Measurements from ENCODE around the gene PTRH1.

The PTRH1 gene

DNA sequence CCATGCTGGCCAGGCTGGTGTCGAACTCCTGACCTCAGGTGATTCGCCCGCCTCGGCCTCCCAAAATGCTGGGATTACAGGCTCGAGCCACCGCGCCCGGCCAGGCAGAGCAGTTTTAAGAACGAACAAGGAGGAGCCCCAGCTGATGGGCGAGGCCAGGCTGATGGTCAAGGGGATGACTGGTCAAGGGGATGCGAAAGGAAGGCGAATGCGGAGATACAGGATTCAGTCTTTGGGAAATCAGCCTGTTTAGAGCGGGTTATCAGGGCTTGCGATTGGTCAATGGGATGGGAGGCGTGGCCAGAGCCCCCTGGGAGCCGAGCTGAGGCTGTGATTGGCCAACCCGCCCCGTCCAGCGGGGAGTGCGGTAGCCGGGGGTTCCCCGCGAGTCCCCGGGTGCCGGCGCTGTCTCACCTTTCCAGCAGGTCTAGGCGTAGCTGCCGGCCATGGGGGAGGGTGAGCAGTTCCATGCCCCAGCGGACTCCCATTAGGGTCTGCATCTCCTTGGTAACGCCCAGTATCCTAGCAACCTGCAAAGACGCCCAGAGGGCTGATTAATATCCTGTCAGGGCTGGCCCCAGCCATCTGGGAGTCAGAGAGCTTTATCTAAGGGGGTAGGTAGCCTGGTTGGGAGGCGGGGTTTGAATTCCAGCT lies 27.1 kb upstream of the PTRH1 start:
- in situ Hi-C loops (cut with MboI; ENCODE audit: low sequenced_read_pairs): no loop called here

- in situ Hi-C loops (cut with MboI; ENCODE audit: low sequenced_read_pairs): no loop called here
These were observed 26.5 kb upstream of the PTRH1 start for GRCh38 chr9:127741831-127742434.

DNA sequence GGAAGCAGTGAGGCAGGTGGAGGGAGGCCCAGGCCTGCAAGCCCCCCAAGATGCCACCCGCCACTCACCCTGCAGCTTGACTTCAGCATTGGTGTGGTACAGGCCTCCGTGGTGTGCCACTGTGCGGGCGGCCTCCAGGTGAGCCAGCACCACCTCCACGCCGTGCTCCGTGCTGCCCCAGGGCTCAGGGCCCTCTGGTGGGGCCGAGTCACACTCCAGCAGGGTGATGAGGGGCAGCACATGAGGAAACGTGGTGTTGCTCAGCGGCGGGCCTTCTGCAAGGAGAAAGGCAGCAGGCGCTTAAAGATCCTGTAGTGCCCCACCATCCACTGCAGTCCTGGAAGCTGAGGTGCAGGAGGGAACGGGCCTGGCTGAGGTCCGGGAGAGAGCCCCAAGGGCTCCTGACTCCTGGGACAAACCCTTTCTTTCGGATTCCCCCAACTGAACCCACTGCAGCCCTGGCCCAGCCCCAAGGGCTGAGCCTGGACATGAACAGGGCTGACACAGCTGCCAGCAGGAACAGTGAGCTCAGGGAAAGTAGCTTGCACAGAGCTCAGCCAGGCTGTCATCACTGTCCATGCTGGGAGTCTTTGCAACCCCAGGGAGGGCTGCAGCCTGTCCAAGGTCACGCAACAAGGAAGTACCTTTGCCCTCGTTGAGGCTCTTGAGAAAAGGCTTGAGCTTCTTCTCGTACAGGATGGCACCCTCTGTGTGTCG lies 24.3 kb upstream of the PTRH1 start:
- in situ Hi-C loops (cut with MboI; ENCODE audit: low sequenced_read_pairs): loop anchor here (5.0 to 10.0 kb wide), 4 partner anchors 43 to 235 kb away; partner anchors contain the start of gene AK1

GRCh38 chr9:127738666-127739065 lies 23.2 kb upstream of the PTRH1 start:
- in situ Hi-C loops (cut with MboI; ENCODE audit: low sequenced_read_pairs): loop anchor here (5.0 to 10.0 kb wide), 4 partner anchors 44 to 234 kb away; partner anchors contain the start of gene AK1

GRCh38 chr9:127735530-127736185 lies 20.2 kb upstream of the PTRH1 start:
- in situ Hi-C loops (cut with MboI; ENCODE audit: low sequenced_read_pairs): loop anchor here (5.0 to 10.0 kb wide), 4 partner anchors 47 to 231 kb away; partner anchors contain the start of gene AK1

DNA sequence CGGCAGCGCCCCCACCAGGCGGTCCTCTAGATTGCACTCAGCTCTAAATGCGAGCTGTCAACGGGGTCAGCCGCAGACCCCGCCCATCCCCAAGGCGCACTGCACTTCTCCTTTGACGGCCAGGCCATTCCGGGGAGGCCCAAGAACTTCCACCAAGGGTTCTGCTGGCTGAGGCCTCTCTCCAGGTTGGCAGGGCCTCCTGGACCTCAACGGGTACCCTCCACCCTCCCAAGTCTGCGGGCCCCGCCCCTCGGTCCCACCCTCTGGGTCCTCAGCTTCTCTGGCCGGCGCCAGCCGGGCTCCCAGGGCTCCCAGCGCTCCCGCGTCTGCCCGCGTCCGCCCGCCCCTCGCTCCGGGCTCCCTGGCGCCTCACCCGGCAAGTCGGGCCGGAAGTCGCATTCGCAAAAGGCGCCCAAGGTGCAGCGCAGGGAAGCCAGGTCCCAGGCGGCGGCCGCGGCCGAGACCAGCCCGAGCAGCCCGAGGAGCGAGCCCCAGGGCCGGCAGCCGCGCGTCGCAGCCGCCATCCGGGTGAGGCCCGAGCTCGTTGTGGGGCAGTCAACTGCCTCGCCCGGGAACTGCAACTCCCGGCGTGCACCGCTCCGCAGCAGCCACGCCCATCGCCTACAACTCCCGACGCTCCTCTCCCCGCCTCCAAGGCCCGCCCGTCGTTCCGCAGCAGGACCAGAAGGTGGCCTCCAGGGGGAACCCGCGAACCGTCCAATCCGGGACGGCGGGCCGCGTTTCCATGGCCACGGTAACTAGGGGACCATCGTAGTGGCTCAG lies 19.5 kb upstream of the PTRH1 start, which contains the start of gene TOR2A:
TSS of gene TOR2A (minus strand) at position 548 of the 783 bp plus-strand sequence. CDS start at position 524, 24 bp downstream.
- in situ Hi-C loops (cut with MboI; ENCODE audit: low sequenced_read_pairs): loop anchor here (5.0 to 10.0 kb wide), 4 partner anchors 47 to 230 kb away; partner anchors contain the start of gene AK1

GRCh38 chr9:127734247-127734746 lies 18.8 kb upstream of the PTRH1 start:
- in situ Hi-C loops (cut with MboI; ENCODE audit: low sequenced_read_pairs): loop anchor here (10.0 kb wide), 3 partner anchors 139 to 229 kb away; partner anchors contain the start of gene AK1

DNA sequence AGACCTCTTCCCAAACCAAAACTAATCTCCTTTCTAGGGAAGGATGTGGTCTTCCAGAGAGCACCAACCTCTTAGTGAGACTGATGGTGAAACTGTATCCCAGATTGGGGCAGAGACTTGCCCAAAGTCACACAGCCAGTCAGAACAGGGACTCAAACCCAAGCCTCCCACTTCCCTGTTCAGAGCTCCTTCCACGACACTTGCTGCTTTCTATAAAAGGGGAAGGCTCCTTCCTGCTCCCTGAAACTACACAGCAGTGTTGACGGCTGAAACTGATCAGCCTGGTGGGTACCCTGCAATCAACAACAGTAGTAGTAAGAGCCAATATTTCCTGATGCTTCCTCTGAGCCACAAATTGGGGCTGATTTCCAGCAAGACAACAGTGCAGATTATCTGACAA lies 18.2 kb upstream of the PTRH1 start:
- in situ Hi-C loops (cut with MboI; ENCODE audit: low sequenced_read_pairs): loop anchor here (10.0 kb wide), 3 partner anchors 139 to 229 kb away; partner anchors contain the start of gene AK1

GRCh38 chr9:127732444-127732843 lies 17.0 kb upstream of the PTRH1 start:
- in situ Hi-C loops (cut with MboI; ENCODE audit: low sequenced_read_pairs): loop anchor here (10.0 kb wide), 3 partner anchors 138 to 228 kb away; partner anchors contain the start of gene AK1

DNA sequence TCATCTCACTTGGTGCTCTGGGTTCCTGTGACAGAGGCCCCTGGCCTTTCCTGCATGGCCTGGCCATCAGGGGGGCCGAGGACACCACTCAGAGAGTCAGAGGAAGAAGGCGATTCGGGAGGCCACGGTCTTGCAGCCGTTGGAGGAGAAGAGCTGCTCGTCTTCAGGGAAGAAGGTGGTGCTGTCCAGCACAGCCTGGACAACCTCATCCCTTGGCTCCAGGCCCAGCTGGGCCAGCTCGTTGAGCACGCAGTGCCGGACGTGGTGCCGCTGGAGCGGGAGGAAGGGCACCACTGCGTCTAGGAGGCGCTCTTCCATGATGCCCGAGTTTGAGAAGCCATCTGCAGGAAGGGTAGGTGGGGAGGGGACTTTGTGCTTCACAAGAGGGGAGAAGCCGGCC lies 16.5 kb upstream of the PTRH1 start:
- in situ Hi-C loops (cut with MboI; ENCODE audit: low sequenced_read_pairs): loop anchor here (10.0 kb wide), 3 partner anchors 137 to 227 kb away; partner anchors contain the start of gene AK1

DNA sequence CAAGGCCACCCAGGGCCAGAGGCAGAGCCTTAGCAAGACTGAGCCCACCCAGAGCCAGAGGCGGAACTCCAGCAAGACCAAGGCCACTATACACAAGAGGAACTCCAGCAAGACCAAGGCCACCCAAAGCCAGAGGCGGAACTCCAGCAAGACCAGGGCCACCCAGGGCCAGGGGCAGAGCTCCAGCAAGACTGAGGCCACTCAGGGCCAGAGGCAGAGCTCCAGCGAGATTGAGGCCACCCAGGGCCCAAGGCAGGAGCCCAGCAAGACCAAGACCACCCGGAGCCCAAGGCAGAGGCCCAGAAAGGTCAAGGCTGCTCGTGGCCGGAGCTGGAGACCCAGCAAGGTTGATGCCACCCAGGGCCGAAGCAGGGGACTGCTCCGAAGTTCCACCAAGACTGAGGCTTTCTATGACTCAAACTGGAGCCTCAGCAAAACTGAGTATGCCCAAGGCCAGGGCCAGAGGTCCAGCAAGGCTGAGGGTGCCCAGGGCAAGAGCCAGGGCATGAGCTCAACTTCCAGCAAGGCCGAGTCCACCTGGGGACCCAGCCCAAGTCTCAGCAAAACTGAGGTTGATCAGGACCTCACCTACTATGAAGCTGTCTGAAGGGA lies 15.4 kb upstream of the PTRH1 start:
- in situ Hi-C loops (cut with MboI; ENCODE audit: low sequenced_read_pairs): loop anchor here (10.0 kb wide), 3 partner anchors 136 to 226 kb away; partner anchors contain the start of gene AK1

- in situ Hi-C loops (cut with MboI; ENCODE audit: low sequenced_read_pairs): loop anchor here (10.0 kb wide), 3 partner anchors 135 to 225 kb away; partner anchors contain the start of gene AK1
These were observed 14.8 kb upstream of the PTRH1 start for GRCh38 chr9:127730262-127730661.

GRCh38 chr9:127729522-127730256 lies 14.2 kb upstream of the PTRH1 start:
- in situ Hi-C loops (cut with MboI; ENCODE audit: low sequenced_read_pairs): loop anchor here (10.0 kb wide), 3 partner anchors 135 to 225 kb away; partner anchors contain the start of gene AK1

GRCh38 chr9:127728808-127729207 lies 13.3 kb upstream of the PTRH1 start:
- in situ Hi-C loops (cut with MboI; ENCODE audit: low sequenced_read_pairs): no loop called here

DNA sequence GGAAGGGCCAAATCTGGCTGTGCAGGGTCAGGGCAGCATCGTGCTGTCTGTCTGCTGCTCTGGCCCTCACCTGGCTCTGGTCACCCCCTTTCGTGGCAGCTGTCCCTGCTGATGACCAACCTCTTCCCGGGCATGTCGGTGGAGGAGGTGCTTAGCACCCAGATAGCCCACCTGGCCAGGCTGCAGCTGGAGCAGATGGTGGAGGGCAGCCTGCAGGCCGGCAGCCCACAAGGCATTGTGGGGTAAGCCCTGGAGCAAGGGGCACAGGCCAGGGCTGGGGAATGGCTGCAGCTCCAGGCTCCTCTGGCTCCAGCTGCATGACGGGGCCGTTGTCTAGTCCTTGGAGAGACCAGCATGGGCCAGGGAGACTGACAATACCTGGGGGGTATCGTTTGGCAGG lies 11.4 kb upstream of the PTRH1 start:
- in situ Hi-C loops (cut with MboI; ENCODE audit: low sequenced_read_pairs): no loop called here

DNA sequence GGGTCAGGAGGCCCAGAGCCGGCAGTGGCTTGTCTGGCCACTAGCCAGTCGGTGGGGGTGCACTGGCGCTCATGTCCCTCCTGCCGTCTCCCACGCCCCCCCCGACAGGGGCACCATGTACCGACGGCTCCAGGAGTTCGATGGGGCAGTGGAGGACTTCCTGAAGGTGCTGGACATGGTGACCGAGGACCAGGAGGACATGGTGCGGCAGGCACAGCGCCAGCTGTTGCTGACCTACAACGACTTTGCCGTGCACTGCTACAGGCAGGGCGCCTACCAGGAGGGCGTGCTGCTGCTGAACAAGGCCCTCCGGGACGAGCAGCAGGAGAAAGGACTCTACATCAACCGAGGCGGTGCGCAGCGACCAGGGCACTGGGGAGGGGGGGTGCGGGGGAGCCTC lies 8.5 kb upstream of the PTRH1 start:
- in situ Hi-C loops (cut with MboI; ENCODE audit: low sequenced_read_pairs): no loop called here

GRCh38 chr9:127723444-127723843 lies 8.0 kb upstream of the PTRH1 start:
- in situ Hi-C loops (cut with MboI; ENCODE audit: low sequenced_read_pairs): no loop called here

GRCh38 chr9:127723013-127723412 lies 7.5 kb upstream of the PTRH1 start:
- in situ Hi-C loops (cut with MboI; ENCODE audit: low sequenced_read_pairs): no loop called here
